ENCODE data around the gene FAM114A1. TPM values are rescaled to one million over a fixed set of nuclear protein-coding genes. Genes with fewer than 3 reads are reported as not detected.
A peak's percentile ranks its signal among the peaks of the same experiment; 100 is the strongest.
"Not testable (repeated sequence)": the region's sequence is repeated elsewhere in the genome, so short reads cannot be mapped to it uniquely, and the experiment has no call there.

The FAM114A1 gene
- total RNA-seq, 2 donors from 2014 or later = 1.7 to 1.9 TPM

- not testable (repeated sequence) for DNase-seq (ENCODE audit: low spot score); H3K27ac Mint-ChIP-seq; H3K36me3 Mint-ChIP-seq; H3K27me3 Mint-ChIP-seq; H3K9me3 Mint-ChIP-seq; H3K4me1 Mint-ChIP-seq (ENCODE audit: low read depth in 2 of 2); ATAC-seq; H3K4me3 Mint-ChIP-seq
Measured at GRCh38 chr4:38941906-38942305, 74.3 kb downstream of the FAM114A1 start.

GRCh38 chr4:38943343-38943742, 75.7 kb downstream of the FAM114A1 start:
- H3K4me1 Mint-ChIP-seq (ENCODE audit: low read depth in 2 of 2) = no peaks in the 10 kb centered on the region
- DNase-seq (ENCODE audit: low spot score) (no peak), ATAC-seq (no peak)
- no peak overlapping the region for H3K4me3 Mint-ChIP-seq
- H3K27me3 Mint-ChIP-seq = no peaks in the 10 kb centered on the region
- H3K9me3 Mint-ChIP-seq = no peaks in the 10 kb centered on the region
- H3K36me3 Mint-ChIP-seq = no peaks in the 10 kb centered on the region
- H3K27ac Mint-ChIP-seq = no peak overlapping the region

GRCh38 chr4:38944440-38944839, 76.8 kb downstream of the FAM114A1 start:
- Mint-ChIP-seq H3K27ac (no peak overlapping the region), H3K9me3 (no peaks in the 10 kb centered on the region), H3K4me1 (ENCODE audit: low read depth in 2 of 2) (peaks cover under 1 to 6% of the 10 kb centered on the region in 2 donors), H3K4me3 (no peak overlapping the region), H3K27me3 (no peaks in the 10 kb centered on the region), H3K36me3 (no peaks in the 10 kb centered on the region)
- DNase-seq (ENCODE audit: low spot score) (no peak), ATAC-seq (no peak)

- Mint-ChIP-seq H3K27me3 (peaks cover 0 to 7% of the 10 kb centered on the region in 2 donors), H3K36me3 (no peaks in the 10 kb centered on the region), H3K4me3 (no peak overlapping the region), H3K4me1 (ENCODE audit: low read depth in 2 of 2) (peaks cover 4 to 11% of the 10 kb centered on the region in 2 donors), H3K27ac (peak overlapping the region in 1 of 2 donors; percentile 45), H3K9me3 (no peaks in the 10 kb centered on the region)
- no peak for ATAC-seq
- DNase-seq (ENCODE audit: low spot score) = no peak
Measured at GRCh38 chr4:38946919-38947318, 79.3 kb downstream of the FAM114A1 start.

DNA sequence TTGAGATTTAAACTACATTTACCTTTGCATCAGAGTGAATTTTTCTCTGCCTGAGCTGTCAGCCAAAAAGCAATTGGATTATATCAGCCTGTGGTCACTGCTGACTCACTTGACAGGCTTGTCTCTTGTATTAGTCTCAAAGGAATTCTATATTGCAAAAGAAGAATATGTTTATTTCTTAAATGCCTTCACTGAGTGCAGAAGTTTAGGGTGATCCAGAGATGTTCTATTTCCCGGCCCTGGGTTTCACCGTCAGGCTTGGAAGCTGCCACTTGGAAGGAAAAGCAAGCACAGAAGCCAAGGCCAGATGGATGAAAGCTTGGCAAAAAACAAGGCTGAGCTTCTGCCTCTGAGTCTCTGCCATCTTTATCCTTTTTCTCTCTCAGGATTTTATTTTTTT, 80.9 kb downstream of the FAM114A1 start:
- no peak overlapping the region for H3K27ac Mint-ChIP-seq
- H3K36me3 Mint-ChIP-seq = no peaks in the 10 kb centered on the region
- ATAC-seq (no peak), DNase-seq (ENCODE audit: low spot score) (no peak)
- H3K27me3 Mint-ChIP-seq = peaks cover 3 to 11% of the 10 kb centered on the region in 2 donors
- H3K4me1 Mint-ChIP-seq (ENCODE audit: low read depth in 2 of 2) = peaks cover 4 to 11% of the 10 kb centered on the region in 2 donors
- no peaks in the 10 kb centered on the region for H3K9me3 Mint-ChIP-seq
- no peak overlapping the region for H3K4me3 Mint-ChIP-seq

DNA sequence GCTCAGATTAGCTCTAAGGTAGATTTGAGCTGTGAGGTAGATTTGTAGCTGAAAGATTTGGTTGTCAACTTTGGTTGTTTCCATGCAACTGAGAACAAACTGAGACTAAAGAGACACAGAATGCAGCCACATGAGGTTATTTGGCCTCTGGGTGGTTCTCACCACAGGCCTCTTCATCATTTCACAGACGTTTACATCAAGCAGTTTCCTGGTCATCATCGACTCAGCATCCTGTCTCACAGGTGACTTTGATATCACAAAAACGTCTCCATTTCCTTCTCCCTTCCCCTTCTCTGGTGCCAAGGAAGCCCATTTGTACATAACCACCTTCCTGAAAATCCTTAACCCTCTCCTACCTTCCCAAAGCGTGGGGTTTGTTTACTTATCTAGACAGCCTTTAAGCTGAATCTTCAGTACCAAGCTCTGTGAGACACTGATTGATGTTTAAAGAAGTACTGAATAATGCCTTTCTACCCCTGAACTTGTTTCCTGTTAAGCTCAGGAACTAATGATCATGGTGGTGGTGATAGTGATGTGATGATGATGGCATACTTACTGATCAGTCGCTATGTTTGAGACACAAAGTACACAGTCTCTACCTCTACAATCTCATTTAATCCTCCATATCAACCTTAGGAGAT, 81.9 kb downstream of the FAM114A1 start:
- Mint-ChIP-seq H3K4me1 (ENCODE audit: low read depth in 2 of 2) (peaks cover 4 to 11% of the 10 kb centered on the region in 2 donors), H3K27me3 (peaks cover 8 to 15% of the 10 kb centered on the region in 2 donors), H3K4me3 (no peak overlapping the region), H3K9me3 (no peaks in the 10 kb centered on the region), H3K36me3 (no peaks in the 10 kb centered on the region), H3K27ac (no peak overlapping the region)
- ATAC-seq = no peak
- DNase-seq (ENCODE audit: low spot score) = no peak

GRCh38 chr4:38950159-38950558, 82.6 kb downstream of the FAM114A1 start:
- peak overlapping the region in 1 of 2 donors; percentile 15 for H3K27ac Mint-ChIP-seq
- H3K4me1 Mint-ChIP-seq (ENCODE audit: low read depth in 2 of 2) = peaks cover 4 to 11% of the 10 kb centered on the region in 2 donors
- peaks cover 9 to 15% of the 10 kb centered on the region in 2 donors for H3K27me3 Mint-ChIP-seq
- H3K36me3 Mint-ChIP-seq = no peaks in the 10 kb centered on the region
- H3K4me3 Mint-ChIP-seq = no peak overlapping the region
- no peak for DNase-seq (ENCODE audit: low spot score)
- no peak for ATAC-seq
- no peaks in the 10 kb centered on the region for H3K9me3 Mint-ChIP-seq

DNA sequence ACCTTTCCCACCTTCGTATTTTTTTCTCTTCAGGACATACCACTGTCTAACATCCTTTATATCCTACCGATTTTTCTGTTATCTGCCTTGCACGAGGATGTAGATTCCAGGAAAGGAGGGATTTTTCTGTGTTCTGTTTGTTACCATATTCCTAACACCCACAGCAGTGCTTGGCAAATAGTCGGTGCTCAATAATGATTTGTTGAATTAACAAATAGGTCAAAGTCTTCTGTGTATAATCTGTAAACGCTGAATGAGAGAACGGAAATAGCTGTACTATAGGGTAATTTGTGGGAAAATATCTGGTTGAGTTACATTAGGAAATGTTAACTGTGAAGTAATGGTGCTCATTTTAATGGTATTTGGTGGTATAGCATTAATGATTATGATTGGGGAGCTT, 83.1 kb downstream of the FAM114A1 start:
- no peak overlapping the region for H3K4me3 Mint-ChIP-seq
- no peak for DNase-seq (ENCODE audit: low spot score)
- no peaks in the 10 kb centered on the region for H3K9me3 Mint-ChIP-seq
- H3K27ac Mint-ChIP-seq = peak overlapping the region in 1 of 2 donors; percentile 15
- peaks cover 4 to 11% of the 10 kb centered on the region in 2 donors for H3K4me1 Mint-ChIP-seq (ENCODE audit: low read depth in 2 of 2)
- ATAC-seq = no peak
- H3K36me3 Mint-ChIP-seq = no peaks in the 10 kb centered on the region
- peaks cover 14 to 15% of the 10 kb centered on the region in 2 donors for H3K27me3 Mint-ChIP-seq

- Mint-ChIP-seq H3K27me3 (peaks cover 15 to 18% of the 10 kb centered on the region in 2 donors), H3K4me1 (ENCODE audit: low read depth in 2 of 2) (peaks cover 4 to 11% of the 10 kb centered on the region in 2 donors), H3K4me3 (no peak overlapping the region), H3K36me3 (no peaks in the 10 kb centered on the region), H3K27ac (no peak overlapping the region), H3K9me3 (no peaks in the 10 kb centered on the region)
- ATAC-seq = no peak
- no peak for DNase-seq (ENCODE audit: low spot score)
Measured at GRCh38 chr4:38951598-38951997, 84.0 kb downstream of the FAM114A1 start.

GRCh38 chr4:38952017-38952416, 84.4 kb downstream of the FAM114A1 start:
- Mint-ChIP-seq H3K27me3 (peaks cover 15 to 20% of the 10 kb centered on the region in 2 donors), H3K36me3 (no peaks in the 10 kb centered on the region), H3K9me3 (no peaks in the 10 kb centered on the region), H3K27ac (no peak overlapping the region), H3K4me1 (ENCODE audit: low read depth in 2 of 2) (peaks cover 4 to 11% of the 10 kb centered on the region in 2 donors), H3K4me3 (no peak overlapping the region)
- no peak for DNase-seq (ENCODE audit: low spot score)
- ATAC-seq = no peak

DNA sequence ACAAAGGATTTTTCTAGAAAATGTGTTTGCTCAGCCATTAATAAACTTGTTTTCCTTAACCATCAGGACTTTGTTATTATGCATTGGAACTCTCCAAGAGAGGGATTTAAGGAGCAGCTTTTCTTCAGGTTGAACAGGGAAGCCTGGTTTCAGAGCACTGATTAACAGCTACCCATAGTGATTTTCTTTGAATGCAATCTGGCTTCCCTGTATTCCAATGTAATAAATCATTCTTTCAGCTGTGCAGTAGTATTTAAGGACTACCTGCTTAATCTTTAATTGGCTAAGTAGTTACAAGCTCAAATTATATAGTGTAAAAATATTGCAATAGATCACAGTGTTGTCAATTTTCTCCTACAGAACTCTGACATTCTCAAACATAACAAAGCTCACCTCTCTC, 87.1 kb downstream of the FAM114A1 start:
- H3K9me3 Mint-ChIP-seq = peaks cover 3% of the 10 kb centered on the region
- no peak overlapping the region for H3K27ac Mint-ChIP-seq
- H3K36me3 Mint-ChIP-seq = no peaks in the 10 kb centered on the region
- no peak overlapping the region for H3K4me3 Mint-ChIP-seq
- no peak for ATAC-seq
- H3K4me1 Mint-ChIP-seq (ENCODE audit: low read depth in 2 of 2) = peaks cover 2 to 4% of the 10 kb centered on the region in 2 donors
- DNase-seq (ENCODE audit: low spot score) = no peak
- H3K27me3 Mint-ChIP-seq = peaks cover 18 to 20% of the 10 kb centered on the region in 2 donors

GRCh38 chr4:38955957-38956356, 88.4 kb downstream of the FAM114A1 start:
- Mint-ChIP-seq H3K27ac (no peak overlapping the region), H3K9me3 (peaks cover 3% of the 10 kb centered on the region), H3K27me3 (peaks cover 10 to 20% of the 10 kb centered on the region in 2 donors), H3K36me3 (no peaks in the 10 kb centered on the region), H3K4me1 (ENCODE audit: low read depth in 2 of 2) (peaks cover 0 to 3% of the 10 kb centered on the region in 2 donors), H3K4me3 (no peak overlapping the region)
- no peak for ATAC-seq
- no peak for DNase-seq (ENCODE audit: low spot score)

DNA sequence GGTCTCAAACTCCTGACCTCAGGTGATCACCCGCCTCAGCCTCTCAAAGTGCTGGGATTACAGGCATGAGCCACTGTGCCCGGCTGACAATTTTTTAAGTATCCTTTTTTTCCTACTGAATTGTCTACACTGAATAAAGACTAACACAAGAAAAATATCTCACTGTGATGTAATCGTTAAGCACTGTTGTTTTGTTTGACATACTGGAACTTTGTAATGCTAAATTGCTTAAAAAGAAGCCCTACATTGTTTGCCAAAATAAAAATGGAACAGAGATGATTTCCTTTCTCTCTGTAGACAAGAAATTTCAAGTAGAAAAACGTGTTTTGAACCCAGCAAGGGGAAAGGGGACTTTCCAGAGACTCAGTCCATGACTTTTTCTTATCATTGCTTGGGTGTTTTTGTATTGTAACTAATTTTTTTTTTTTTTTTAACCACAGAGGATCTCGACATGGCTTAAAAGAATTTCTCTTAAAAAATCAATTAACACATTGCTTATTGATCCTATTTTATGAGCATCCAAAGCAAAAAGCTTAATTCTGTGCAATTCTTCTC, 89.7 kb downstream of the FAM114A1 start:
- peaks cover 10% of the 10 kb centered on the region for H3K9me3 Mint-ChIP-seq
- no peaks in the 10 kb centered on the region for H3K36me3 Mint-ChIP-seq
- DNase-seq (ENCODE audit: low spot score) (no peak), ATAC-seq (no peak)
- no peak overlapping the region for H3K27ac Mint-ChIP-seq
- H3K27me3 Mint-ChIP-seq = peaks cover 10 to 20% of the 10 kb centered on the region in 2 donors
- peaks cover 0 to 3% of the 10 kb centered on the region in 2 donors for H3K4me1 Mint-ChIP-seq (ENCODE audit: low read depth in 2 of 2)
- no peak overlapping the region for H3K4me3 Mint-ChIP-seq

GRCh38 chr4:38957893-38958292, 90.3 kb downstream of the FAM114A1 start:
- DNase-seq (ENCODE audit: low spot score) (no peak), ATAC-seq (no peak)
- H3K4me3 Mint-ChIP-seq = no peak overlapping the region

More at GRCh38 chr4:38957893-38958292, 90.3 kb downstream of the FAM114A1 start:
- H3K9me3 Mint-ChIP-seq = peaks cover 10% of the 10 kb centered on the region
- H3K27ac Mint-ChIP-seq = peak overlapping the region in 1 of 2 donors; percentile 72
- peaks cover 0 to 3% of the 10 kb centered on the region in 2 donors for H3K4me1 Mint-ChIP-seq (ENCODE audit: low read depth in 2 of 2)
- H3K36me3 Mint-ChIP-seq = no peaks in the 10 kb centered on the region
- H3K27me3 Mint-ChIP-seq = peaks cover 10 to 20% of the 10 kb centered on the region in 2 donors

Data from natural killer cell treated with Interleukin-12 subunit alpha and Interleukin-12 subunit beta and Interleukin-15 and Interleukin-18, amount 100 ng/mL, for 72 hours (primary cell).